Measurements from ENCODE around the gene TRPV6.

TRPV6 gene

GRCh38 chr7:142870147-142870559 lies 15.4 kb downstream of the TRPV6 start:
- DNase-seq (ENCODE audit: low read depth in 2 of 2, low spot score in 1 of 2), result no peak

DNA sequence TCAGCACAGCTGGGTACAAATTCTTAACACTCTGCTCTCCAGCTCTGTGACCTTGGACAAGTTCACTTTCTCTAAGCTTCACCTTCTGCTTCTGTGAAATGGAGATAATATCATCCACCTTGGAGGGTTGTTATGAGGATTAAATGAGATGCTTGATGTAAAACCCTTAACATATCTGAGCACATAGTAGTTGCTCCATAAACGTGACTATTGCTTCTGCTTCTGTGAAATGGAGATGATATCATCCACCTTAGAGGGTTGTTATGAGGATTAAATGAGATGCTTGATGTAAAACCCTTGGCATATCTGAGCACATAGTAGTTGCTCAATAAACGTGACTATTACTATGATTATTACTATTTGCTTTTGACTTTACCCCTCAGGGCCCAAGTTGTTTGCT lies 16.1 kb downstream of the TRPV6 start:
- DNase-seq (ENCODE audit: low read depth in 2 of 2, low spot score in 1 of 2), result no peak

DNA sequence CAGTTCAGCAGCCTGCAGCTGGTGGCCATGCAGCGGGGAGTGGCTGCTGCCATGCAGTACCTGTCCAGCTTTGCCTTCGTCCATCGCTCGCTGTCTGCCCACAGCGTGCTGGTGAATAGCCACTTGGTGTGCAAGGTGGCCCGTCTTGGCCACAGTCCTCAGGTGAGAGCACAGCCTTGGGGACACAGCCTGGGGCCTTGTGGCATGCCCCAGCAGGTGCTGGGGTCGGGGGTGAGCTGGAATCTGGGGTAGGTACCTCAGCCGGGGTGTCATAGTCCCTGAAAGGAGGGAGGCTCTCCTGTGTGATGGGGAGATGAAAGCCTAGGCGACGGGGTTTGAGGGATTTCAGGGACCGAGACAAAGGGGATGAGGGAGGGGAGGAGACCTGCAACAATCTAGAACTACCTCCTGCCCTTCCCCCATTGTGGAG lies 16.5 kb downstream of the TRPV6 start:
- DNase-seq (ENCODE audit: low read depth in 2 of 2, low spot score in 1 of 2), result no peak

DNA sequence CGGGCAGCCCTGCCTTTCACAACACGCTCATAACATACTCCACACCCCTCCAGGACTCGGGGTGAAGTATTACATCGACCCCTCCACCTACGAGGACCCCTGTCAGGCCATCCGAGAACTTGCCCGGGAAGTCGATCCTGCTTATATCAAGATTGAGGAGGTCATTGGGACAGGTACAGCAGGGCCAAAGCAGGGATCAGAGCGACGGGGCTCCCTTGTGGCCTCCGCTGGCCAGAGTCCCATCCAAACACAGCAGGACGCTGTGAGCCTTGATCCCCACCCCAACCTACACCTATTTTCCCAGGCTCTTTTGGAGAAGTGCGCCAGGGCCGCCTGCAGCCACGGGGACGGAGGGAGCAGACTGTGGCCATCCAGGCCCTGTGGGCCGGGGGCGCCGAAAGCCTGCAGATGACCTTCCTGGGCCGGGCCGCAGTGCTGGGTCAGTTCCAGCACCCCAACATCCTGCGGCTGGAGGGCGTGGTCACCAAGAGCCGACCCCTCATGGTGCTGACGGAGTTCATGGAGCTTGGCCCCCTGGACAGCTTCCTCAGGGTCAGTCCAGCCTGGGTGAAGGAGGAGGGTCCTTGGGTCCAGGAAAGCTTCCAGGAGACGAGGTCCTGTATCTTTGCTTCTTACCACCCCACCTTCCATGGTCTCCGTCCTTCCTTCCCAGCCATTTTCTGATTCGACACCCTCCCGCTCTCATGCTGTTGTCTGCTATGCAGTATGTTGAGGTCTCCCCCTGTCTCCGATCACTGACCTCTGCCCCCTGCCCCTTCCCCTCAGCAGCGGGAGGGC lies 17.2 kb downstream of the TRPV6 start:
- no peak for DNase-seq (ENCODE audit: low read depth in 2 of 2, low spot score in 1 of 2)

- no peak for DNase-seq (ENCODE audit: low read depth in 2 of 2, low spot score in 1 of 2)
These were observed 18.0 kb downstream of the TRPV6 start for GRCh38 chr7:142867398-142868187.

- DNase-seq (ENCODE audit: low read depth in 2 of 2, low spot score in 1 of 2), result no peak
These were observed 18.5 kb downstream of the TRPV6 start for GRCh38 chr7:142867097-142867378.

DNA sequence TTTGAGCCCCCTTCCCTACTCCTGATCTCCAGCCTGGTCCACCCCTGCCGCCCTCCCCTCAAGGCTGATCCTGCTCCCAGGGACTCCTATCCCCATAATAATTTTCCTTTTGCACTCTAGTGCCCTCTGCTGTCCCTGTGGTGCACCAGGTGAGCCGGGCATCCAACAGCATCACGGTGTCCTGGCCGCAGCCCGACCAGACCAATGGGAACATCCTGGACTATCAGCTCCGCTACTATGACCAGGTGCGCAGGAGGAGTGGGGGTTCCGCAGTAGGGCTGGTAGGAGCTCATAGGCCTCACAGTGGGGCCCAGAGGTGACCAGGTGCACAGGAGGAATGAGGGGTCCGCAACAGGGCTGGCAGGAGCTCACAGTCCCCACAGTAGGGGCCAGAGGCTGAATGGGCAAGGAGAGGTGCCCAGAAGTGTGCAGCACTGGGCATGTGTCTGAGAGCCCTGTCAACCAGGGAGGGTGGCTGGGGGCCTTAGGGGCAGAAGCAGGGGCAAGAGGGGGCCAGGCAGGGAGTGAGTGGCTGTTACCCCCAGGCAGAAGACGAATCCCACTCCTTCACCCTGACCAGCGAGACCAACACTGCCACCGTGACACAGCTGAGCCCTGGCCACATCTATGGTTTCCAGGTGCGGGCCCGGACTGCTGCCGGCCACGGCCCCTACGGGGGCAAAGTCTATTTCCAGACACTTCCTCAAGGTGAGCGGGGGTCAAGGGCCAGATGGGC lies 19.0 kb downstream of the TRPV6 start:
- no peak for DNase-seq (ENCODE audit: low read depth in 2 of 2, low spot score in 1 of 2)

DNA sequence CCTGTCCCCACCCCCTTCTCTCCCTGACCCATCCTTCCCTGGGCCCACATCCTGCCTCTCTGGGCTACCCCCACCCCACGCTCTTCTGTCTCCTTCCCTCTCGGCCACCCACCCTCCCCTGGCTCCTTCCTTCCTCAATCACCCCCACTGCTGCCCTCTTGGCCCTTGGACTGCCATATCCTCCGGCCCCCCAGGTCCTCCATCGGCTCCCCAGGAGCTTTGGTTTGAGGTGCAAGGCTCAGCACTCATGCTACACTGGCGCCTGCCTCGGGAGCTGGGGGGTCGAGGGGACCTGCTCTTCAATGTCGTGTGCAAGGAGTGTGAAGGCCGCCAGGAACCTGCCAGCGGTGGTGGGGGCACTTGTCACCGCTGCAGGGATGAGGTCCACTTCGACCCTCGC lies 19.8 kb downstream of the TRPV6 start:
- no peak for DNase-seq (ENCODE audit: low read depth in 2 of 2, low spot score in 1 of 2)

DNA sequence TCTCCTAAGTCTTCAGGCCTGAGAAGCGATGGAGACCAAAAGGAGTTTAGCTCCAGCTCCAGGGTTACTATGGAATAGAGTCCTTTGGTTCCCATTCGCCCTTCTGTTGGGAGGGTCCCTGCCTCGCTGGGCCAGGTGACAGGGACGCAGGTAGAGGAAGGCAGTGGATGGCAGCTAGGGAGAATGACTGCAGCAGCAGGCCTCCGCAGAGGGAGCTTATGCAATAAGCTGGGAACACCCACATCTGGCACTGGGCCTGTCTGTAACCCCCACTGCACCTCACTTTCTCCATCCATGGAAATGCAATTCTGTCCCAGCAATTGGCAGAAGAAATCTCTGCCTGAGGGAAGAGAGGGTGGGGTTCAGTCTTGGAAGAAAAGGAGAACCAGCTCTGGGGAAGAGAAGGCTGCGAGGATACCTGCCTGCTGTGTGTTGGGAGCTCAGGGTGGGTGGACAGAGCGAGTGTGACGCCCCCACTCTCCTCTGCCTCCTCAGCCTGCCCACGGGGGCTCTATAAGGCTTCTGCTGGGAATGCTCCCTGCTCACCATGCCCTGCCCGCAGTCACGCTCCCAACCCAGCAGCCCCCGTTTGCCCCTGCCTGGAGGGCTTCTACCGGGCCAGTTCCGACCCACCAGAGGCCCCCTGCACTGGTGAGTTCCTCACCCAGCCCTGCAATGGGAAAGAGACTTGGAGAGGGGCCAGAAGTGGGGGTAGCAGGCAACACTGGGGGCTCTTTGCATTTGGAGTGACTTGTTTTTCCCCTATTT lies 20.4 kb downstream of the TRPV6 start:
- no peak for DNase-seq (ENCODE audit: low read depth in 2 of 2, low spot score in 1 of 2)

DNA sequence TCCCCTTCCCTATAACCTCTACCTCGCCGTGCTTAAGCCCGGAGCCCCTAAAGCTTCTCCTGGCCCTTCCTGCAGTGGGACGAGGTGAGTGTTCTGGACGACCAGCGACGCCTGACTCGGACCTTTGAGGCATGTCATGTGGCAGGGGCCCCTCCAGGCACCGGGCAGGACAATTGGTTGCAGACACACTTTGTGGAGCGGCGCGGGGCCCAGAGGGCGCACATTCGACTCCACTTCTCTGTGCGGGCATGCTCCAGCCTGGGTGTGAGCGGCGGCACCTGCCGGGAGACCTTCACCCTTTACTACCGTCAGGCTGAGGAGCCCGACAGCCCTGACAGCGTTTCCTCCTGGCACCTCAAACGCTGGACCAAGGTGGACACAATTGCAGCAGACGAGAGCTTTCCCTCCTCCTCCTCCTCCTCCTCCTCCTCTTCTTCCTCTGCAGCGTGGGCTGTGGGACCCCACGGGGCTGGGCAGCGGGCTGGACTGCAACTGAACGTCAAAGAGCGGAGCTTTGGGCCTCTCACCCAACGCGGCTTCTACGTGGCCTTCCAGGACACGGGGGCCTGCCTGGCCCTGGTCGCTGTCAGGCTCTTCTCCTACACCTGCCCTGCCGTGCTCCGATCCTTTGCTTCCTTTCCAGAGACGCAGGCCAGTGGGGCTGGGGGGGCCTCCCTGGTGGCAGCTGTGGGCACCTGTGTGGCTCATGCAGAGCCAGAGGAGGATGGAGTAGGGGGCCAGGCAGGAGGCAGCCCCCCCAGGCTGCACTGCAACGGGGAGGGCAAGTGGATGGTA lies 21.5 kb downstream of the TRPV6 start:
- no peak for DNase-seq (ENCODE audit: low read depth in 2 of 2, low spot score in 1 of 2)

DNA sequence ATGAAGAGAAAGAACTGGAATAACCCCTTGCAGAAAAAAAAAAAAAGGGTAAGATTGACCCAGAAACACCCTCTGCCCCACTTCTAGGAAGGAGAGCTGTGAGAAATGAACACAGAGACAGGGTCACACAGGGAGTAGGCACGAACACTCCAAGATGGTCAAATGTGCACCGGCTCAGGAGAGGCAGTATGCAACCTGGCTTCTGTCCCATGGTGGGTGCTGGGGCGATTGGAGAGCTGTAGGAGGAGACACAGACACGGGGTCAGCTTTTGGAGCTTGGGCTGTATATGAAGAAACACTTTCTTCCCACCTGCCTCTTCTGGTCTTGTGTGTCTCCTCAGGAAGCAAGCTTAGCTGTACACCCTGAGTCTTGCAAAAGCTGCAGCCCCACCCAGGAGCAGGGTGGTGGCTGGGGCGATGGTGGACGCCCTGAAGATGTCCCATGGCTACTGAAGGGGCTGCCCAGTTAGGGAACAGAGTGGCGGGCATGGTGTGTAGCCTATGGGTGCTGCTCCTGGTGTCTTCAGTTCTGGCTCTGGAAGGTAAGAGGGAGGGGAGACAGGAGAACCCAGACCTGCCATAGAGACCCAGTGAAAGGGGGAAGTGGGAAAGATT lies 22.7 kb downstream of the TRPV6 start:
- DNase-seq (ENCODE audit: low read depth in 2 of 2, low spot score in 1 of 2), result no peak

GRCh38 chr7:142862351-142862750 lies 23.2 kb downstream of the TRPV6 start:
- no peak for DNase-seq (ENCODE audit: low read depth in 2 of 2, low spot score in 1 of 2)

DNA sequence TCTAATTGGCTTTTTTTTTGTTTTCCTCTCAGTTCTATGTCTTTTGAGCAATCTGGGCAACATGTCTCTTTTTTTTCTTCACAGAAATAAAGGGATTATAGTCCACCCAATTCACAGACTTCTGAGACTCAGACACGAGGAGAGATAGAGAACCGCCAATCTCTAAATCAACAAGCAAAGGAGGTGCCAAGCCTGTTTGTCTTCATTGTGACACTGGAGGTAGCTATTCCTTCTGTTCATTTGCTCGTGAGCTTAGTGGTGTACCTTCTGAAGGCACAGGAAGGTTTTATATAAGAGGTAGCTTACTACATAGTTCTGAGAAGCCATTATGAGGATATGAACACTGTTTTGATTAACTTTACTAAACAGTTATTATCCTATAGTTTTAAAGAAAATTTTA lies 24.6 kb downstream of the TRPV6 start:
- no peak for DNase-seq (ENCODE audit: low read depth in 2 of 2, low spot score in 1 of 2)

DNA sequence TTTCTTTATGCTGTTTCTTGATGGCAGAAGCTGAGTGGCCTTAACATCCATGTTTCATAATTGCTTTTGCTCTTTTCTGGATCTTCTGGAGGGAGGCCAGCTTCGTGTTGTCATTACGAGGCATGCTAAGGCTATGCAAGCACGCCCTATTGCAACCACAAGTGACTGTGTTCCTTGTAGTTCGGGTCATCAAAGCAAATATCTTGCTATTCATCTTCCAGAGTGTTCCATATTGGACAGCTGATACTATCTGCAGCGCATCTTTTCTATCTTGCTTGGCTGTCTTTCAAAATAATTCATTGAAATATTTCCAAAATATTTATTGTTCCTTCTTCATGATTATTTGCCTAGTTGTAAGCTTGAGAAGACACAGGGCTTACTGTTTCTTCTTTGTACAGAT lies 25.7 kb downstream of the TRPV6 start:
- DNase-seq (ENCODE audit: low read depth in 2 of 2, low spot score in 1 of 2), result no peak

GRCh38 chr7:142859411-142859810 lies 26.1 kb downstream of the TRPV6 start:
- no peak for DNase-seq (ENCODE audit: low read depth in 2 of 2, low spot score in 1 of 2)

DNA sequence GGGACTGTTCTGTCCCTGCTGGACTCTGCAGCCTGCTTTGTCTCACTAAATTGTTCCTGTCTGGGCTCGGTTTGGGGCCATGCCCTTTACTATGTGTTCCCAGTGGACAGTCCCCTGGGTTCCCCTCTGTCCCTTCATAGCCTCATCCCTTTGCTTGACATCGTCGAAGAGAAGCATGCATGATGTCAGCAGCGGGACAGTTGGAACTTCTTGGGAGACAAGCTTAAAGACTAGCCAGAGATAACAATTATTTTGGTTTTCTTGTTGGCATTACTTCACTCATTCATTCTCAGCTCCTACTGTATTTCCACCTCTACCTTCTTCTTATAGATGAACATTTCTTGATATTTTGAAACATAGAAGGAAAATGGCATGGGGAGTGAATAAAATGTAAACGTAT lies 27.9 kb downstream of the TRPV6 start:
- DNase-seq (ENCODE audit: low read depth in 2 of 2, low spot score in 1 of 2), result no peak

DNA sequence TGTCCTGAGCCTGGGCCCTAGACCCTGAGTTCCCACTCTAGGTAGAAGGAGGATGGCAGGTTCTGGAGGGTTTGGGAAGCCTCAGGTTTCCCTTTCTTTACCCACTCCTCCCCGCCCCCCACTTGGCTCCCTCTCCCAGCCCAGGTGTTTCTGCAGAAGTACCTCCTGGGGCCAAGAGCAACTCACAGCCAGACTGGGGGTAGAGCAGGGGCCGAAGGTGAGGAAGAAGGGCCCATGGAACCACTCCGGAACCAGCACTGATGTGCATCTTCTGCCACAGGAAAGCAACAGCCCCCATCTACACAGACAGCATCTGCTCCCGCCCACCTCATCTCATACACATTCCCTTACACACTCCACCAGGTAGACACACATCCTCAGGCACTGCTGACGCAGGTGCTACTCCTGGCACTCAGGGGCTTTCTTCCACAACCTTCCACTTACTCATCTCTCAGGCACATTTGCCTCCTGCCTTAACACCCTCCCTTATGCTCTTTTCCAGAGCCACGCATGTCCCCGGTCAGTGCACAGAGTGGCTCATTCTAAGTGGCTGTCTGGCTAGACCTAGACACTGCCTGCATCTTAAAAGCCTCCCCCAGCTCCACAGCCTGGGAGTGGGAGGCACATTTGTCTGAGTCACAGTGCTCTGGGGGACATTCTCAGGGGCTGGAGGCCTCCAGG lies 28.8 kb downstream of the TRPV6 start:
- DNase-seq (ENCODE audit: low read depth in 2 of 2, low spot score in 1 of 2), result no peak

DNA sequence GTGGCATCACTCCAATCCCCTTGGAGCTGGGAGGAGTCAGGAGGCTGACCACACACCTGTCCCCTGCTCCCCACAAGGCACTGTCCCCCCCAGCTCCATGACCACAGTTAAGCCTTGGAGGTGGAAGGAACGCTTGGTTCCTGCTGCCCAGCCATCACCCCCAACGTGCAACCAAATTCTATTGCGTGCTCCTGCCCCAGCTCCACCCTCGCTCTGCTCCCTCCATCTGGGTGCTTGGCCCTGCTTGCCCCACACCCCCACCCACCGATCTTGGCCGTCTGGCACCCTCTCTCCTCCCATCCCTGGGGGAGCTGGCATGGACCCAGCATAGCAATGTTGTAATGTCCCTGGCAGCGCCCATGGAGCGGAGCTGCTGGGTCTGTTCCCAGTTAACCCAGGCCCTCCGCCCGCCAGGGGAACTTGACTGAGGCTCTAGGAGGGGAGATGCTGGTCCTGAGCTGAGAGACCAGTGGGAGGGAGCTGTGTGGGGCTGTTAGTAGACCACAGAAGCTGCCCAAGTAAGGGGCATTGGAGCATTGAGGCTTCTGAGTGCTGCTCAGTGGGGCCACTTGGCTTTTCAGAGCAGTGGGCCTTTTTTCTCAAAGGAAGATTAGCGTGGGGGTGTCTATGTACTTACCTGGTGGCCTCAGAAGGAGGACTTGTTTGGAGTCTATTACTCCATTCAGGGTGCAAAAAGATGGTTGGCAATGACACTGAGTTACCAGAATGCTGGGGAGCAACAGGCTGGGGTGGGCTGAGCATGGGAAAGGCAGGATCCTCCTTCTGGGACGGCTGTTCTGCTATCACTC lies 29.6 kb downstream of the TRPV6 start:
- DNase-seq (ENCODE audit: low read depth in 2 of 2, low spot score in 1 of 2), result no peak
